Right kidney (tissue), 1 donor: ENCODE measurements around the gene PRKCE.

Experiments
- DNase-seq: peaks from one replicate; pipeline ENCODE4 v3.0.0-alpha.2; 2016

PRKCE gene

GRCh38 chr2:45943219-45944044, 292.0 kb downstream of the PRKCE start:
- no peak for DNase-seq

- no peak for DNase-seq
Measured at GRCh38 chr2:45944074-45944473, 292.6 kb downstream of the PRKCE start.

DNA sequence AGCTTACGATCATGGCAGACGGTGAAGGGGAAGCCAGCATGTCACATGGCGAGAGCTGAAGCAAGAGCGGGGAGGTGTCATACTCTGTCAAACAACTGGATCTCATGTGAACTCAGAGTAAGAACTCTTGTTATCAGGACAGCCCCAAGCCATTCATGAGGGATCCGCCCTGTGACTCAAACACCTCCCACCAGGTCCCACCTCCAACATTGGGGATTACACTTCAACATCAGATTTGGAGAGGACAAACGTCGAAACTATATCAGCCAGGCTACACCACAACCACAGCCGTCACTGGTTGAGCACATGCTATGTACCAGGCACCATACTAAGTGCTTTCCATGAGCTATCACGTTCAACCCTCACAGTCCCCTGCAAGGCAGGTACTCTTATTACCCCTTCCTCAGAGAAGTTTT, 293.8 kb downstream of the PRKCE start:
- no peak for DNase-seq

GRCh38 chr2:45946023-45946422, 294.5 kb downstream of the PRKCE start:
- DNase-seq, result no peak

DNA sequence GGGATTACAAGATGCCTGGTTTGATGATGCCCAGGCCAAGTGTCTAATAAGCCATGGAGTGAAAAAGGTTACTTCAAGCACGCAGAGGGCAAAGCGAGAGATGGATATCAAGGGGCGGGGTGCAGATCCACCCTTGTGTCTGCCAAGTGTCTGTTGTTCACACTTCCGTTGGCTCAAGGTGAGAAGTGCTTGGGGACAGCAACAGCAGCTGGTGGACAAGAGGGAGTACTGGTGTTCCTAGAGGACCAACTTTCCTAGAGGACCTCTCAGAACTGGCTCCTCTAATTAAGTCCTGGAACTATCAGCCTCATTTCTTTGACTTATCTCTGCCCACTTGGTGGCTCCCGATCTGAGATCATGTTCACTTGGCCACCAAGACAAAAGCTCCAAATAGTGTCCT, 299.1 kb downstream of the PRKCE start:
- no peak for DNase-seq

DNA sequence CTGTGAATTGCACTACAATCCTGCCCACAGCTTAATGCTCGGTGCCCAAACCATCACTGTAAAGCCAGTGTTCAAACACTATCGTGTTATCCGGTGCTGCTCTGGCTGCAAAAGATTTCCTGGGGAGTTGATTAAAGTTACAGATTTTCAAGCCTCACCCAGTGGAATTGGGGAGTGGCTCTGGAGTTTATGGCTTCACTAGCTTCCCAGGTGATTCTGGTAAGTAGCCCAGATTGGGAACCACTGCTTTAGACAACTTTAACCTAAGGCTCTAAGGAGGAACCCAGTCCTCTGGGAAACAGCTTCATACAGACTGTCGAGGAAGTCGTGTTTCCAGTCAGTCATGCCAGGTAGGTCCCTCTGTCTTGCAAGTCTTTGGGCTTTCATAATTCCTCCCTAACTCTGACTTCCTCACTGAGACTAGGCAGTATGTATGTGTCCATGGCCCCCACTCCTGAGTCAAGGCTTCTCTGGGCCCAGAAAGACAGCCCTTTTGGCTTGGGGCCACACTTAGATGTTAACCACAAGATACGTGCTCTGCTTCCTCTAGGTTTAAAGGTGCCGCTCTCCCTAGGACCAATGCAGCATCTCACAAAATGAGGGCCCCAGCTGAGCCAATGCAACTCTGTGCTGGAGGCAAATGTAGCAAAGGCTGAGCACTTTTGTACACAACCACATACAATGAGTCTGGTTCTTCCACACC, 299.7 kb downstream of the PRKCE start:
- no peak for DNase-seq

DNA sequence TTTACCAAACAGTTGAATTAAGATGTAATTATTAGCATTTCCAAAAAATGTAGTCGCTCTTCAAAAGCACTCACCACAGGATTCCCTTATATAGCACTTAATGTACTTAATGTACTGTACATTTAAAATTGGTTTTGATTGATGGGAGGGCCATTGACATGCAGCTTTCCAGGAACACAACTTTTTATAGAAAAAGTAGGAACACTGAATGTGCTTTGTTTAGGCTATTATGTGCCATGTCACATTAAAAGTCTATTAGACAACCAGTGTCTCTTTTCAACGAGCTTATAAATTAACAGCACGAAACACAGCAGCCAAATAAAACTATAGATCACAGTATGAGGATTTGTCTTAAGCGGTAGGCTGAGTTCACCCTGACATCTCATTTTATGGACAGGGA, 301.1 kb downstream of the PRKCE start:
- DNase-seq, result no peak

DNA sequence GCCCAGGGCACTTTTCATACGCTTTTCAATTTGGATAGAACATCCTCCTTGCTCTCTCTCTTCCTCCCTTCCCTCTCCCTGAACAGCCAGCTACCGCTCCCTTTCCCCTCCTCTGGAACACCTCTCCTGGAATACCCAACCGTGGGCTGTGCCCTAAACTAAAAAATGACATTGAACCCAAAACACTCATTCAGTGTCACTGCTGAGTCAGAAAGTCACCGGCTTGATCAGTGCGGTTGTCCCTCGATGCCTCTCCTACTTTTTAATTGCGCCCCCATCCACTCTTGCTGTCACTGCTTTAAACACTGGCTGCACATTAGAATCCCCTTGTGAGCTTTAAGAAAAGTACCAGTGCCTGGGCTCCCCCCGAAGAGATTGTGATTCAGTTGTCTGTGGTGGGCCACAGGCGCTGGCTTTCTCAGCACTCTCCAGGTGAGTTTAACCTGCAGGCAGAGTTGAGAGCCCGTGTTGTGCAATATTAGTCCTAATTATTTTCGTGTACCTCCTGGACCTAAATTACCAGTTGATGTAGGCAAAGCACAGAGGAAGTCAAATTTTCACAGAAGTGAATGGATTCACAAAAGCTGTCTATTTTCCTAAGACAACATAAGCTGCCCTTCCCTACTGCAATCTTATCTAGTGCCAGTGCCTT, 302.0 kb downstream of the PRKCE start:
- DNase-seq, result no peak

GRCh38 chr2:45954233-45954850, 302.9 kb downstream of the PRKCE start:
- no peak for DNase-seq

GRCh38 chr2:45957533-45958227, 306.2 kb downstream of the PRKCE start:
- DNase-seq, result no peak

DNA sequence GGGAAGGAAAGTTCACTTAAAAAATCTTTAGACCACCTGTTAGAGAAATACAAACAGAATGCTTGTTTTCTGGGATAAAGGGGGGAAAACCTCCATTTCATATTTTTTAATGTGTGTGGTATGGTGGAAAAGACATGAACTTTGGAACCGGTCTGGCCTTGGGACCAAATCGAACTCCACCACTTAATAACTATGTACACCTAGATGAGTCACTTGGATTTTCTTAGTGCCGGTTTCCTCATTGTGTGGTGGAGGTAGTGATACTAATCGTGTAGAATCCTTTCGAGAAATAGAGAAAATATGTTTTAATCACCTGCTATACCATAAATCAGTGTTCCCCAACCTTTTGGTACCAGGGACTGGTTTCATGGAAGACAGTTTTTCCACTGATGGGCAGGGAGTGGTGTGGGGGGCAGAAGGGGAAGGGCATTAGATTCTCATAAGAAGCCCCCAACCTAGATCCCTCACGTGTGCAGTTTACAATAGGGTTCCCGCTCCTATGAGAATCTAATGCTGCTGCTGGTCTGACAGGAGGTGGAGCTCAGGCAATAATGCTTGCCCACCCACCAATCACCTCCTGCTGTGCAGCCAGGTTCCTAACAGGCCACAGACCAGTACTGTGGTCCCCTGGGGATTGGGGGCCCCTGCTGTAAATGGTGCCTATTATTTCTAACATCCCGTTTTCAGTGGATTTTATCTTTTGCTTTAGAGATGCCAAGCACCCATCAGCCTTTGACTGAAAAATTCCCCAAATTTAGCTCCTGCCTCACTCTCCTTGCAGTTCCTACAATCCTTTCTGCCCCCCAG, 308.8 kb downstream of the PRKCE start:
- DNase-seq, result no peak

DNA sequence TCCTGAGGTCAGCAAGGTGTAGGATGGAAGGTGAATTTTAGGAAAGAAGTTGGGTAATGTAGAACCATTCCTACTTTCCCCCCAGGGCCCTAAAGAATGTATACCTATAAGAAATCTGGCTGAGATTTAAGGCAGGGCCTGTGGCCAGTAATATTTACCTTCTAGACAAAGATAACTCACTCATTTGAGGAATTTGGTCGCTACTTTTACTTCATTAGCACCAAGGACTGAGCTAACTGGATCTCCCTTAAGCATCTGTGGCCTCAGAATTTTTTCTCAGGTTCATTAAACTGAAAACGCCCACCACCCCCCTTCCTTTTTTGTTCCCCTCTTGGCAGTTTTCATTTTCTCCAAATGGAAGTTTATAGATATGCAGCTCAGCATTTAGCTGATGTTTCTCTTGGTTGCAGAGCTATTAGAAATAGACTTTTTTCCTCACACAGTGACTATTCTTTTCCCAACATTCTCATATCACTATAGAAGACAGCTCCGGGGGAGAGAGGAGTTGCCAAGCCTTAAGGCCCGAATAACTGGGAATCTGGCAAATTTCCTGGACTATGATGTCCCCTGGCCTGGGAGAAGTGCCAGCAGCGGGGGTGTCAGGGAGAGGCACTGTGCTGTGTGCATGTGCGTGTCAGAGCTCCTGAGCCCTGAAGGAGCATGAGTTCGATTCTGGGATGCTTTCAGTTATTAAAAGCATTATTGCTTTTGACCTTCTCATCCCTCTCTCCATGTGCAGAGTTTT, 310.9 kb downstream of the PRKCE start:
- no peak for DNase-seq

GRCh38 chr2:45963816-45964215, 312.3 kb downstream of the PRKCE start:
- no peak for DNase-seq

DNA sequence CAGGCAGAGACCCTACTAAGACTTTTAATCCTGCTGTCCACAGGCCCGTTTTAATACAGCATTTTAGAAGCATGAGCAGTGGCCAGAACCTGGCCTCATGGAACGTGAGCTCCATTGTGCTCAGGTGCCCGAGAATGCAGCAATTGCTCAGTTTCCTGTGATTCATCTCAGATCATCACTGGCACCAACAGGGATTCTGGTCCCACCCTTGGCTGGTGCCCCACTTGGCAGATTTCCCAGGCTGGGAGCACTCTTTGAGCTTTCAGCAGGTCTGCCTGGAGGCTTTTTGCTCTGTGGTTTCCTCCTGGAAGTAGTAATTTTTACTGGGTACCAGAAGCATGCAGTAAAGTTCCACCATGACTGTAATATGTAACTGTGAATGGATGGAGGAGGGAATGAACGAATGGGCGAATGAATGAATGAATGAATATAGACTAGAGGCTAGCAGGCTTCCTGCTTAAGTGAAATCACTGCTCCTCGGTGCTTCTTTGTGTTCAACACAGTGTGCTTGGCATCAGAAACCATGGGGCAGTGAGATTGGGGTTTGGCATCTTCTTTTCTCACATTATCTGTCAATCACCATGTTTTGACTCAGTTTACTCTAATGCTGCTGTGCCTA, 312.9 kb downstream of the PRKCE start:
- no peak for DNase-seq

- DNase-seq, result no peak
Measured at GRCh38 chr2:45964906-45965305, 313.4 kb downstream of the PRKCE start.

DNA sequence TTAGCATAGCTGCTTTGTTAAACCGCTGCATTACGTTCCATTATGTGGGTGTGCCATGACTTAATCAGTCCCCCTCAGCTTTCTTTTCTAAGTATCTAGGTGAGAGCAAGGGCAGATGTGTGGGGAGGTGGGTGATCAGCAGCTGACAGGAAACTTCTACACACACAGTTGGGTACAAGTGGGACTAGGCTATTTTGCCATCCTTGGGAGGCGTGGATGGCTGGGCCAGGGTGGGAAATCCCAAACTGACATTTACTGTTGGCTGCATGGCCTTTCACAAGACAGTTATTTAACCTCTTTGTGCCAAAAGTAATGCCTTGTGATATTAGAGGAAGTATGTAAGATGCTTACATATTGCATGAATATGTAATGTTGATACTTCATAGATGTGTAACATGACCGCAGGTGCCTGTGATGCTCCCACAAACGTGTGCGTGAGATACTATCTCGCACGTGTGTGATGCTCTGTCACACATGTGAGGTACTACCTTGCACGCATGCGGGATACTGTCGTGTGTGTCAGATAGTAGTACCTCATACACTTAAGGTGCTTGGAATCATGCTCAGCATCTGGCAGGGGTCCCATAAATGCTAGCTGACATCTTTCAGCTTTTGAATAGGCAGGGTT, 314.5 kb downstream of the PRKCE start:
- no peak for DNase-seq

- DNase-seq, result no peak
Measured at GRCh38 chr2:45968946-45969584, 317.6 kb downstream of the PRKCE start.

DNA sequence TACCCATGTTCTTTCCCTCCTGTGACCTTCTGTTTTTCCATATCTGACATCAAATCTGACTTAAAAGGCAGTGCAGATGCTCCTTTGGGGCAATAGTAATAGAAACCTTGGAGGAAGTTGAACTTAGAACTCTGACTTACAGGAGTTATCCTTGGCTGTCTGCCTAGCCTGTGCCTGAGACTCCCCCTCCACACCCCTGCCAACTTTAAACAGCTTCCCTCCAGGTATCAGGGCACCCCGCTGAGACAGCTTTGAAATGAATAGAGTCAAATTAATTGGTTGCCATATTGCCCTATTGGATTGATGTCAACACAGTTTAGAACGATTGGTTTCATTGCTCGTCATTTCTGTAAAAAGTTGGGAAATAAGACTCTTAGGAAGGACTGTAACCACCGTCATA, 322.0 kb downstream of the PRKCE start:
- no peak for DNase-seq

GRCh38 chr2:45974056-45974455, 322.6 kb downstream of the PRKCE start:
- no peak for DNase-seq
